Gastroesophageal sphincter (tissue), 3 donors: ENCODE data around the gene PDGFB.

Experiments used
- CTCF ChIP-seq, 4 experiments: fragments of 200-600 bp in 2 of 4; fragments of 450-650 bp in 2 of 4; sonication (generic) in 1 of 4; IDR thresholded peaks; one replicate each; pipeline ENCODE4 v1.5.1; 2017 to 2019; ENCODE audit warnings: antibody characterized with exemption in 4 of 4, mild to moderate bottlenecking in 2 of 4, moderate library complexity in 2 of 4
- EP300 ChIP-seq: sonication (generic); formaldehyde crosslinking; IDR thresholded peaks from one replicate; pipeline ENCODE4 v1.6.1; 2017; ENCODE audit warnings: antibody characterized with exemption, mild to moderate bottlenecking

- no peak for TF ChIP-seq EP300
- no peak for TF ChIP-seq CTCF (IDR thresholded peaks at IDR 0.05)
These were observed 13.4 kb downstream of the PDGFB start for GRCh38 chr22:39231197-39231950.
